K562 (cell line): Measurements from ENCODE around the gene NUP43. TPM values are rescaled to one million over a fixed set of nuclear protein-coding genes. Genes with fewer than 3 reads are reported as not detected.

Experiments used
- ATF1 ChIP-seq, 2 experiments: fragments of 450-650 bp in 1 of 2; IDR thresholded peaks; 2 replicates each; pipeline ENCODE4 v1.6.1; 2016; ENCODE audit warnings: missing compliant biosample characterization in 1 of 2, missing genetic modification characterization in 1 of 2
- ATF6 ChIP-seq: sonication (generic); formaldehyde crosslinking; IDR thresholded peaks from 2 replicates; pipeline ENCODE4 v1.4.0; 2020; ENCODE audit warnings: mild to moderate bottlenecking, missing genetic modification reagents
- CSDE1 ChIP-seq, 2 experiments: fragments of 450-650 bp; IDR thresholded peaks; 2 replicates each; pipeline ENCODE4 v1.6.1; 2016; ENCODE audit warnings: mild to moderate bottlenecking in 1 of 2
- ETS2 ChIP-seq: IDR thresholded peaks from 2 replicates; pipeline ENCODE4 v1.6.1; 2016; ENCODE audit warnings: borderline replicate concordance, missing genetic modification characterization, mild to moderate bottlenecking, moderate library complexity, missing compliant biosample characterization; ENCODE audit not compliant: poor library complexity, severe bottlenecking
- JUN ChIP-seq, 2 experiments: sonication (generic) in 1 of 2; formaldehyde crosslinking in 1 of 2; IDR thresholded peaks; 2 replicates each; pipeline versions ENCODE4 v1.6.1 to v1.8.0; 2012 to 2022; ENCODE audit warnings: borderline replicate concordance in 2 of 2, mild to moderate bottlenecking in 2 of 2, improper control_type of control experiment in 1 of 2, low read depth in 1 of 2, low read length in 1 of 2, missing genetic modification reagents in 1 of 2
- MLX ChIP-seq, 2 experiments: fragments of 450-650 bp in 1 of 2; sonication (generic) in 1 of 2; formaldehyde crosslinking; conservative IDR thresholded peaks; 2 replicates each; pipeline versions ENCODE4 v1.4.0 to v1.8.1; 2020 to 2022; ENCODE audit warnings: mild to moderate bottlenecking in 1 of 2, missing genetic modification reagents in 1 of 2
- NFIX ChIP-seq: fragments of 250-450 bp; sonication (Bioruptor Pico); IDR thresholded peaks from 2 replicates; pipeline ENCODE4 v1.4.0; 2020; ENCODE audit warnings: low read depth, mild to moderate bottlenecking, moderate library complexity
- NR0B1 ChIP-seq: fragments of 450-650 bp; IDR thresholded peaks from one replicate; pipeline ENCODE4 v1.6.1; 2018; ENCODE audit warnings: mild to moderate bottlenecking, moderate library complexity; ENCODE audit not compliant: partially characterized antibody
- NR3C1 ChIP-seq: sonication (generic); formaldehyde crosslinking; IDR thresholded peaks from 2 replicates; pipeline ENCODE4 v1.8.1; 2022; ENCODE audit warnings: missing genetic modification reagents
- NR4A1 ChIP-seq, 2 experiments: fragments of 250-450 bp in 1 of 2; fragments of 450-650 bp in 1 of 2; sonication (Bioruptor Pico) in 1 of 2; IDR thresholded peaks; 2 replicates each; pipeline versions ENCODE4 v1.4.0 to v1.6.1; 2016 to 2020; ENCODE audit warnings: mild to moderate bottlenecking in 2 of 2, missing compliant biosample characterization in 1 of 2, missing genetic modification characterization in 1 of 2, moderate library complexity in 1 of 2
- RBM22 ChIP-seq: fragments of 200-400 bp; formaldehyde crosslinking; IDR thresholded peaks from 2 replicates; pipeline ENCODE4 v1.6.1; 2018; ENCODE audit warnings: low read length, low read depth; ENCODE audit not compliant: poor library complexity, severe bottlenecking
- RFX7 ChIP-seq: fragments of 250-450 bp; sonication (Bioruptor Pico); IDR thresholded peaks from 2 replicates; pipeline ENCODE4 v1.5.1; 2021; ENCODE audit warnings: mild to moderate bottlenecking
- SP1 ChIP-seq: sonication (generic); formaldehyde crosslinking; IDR thresholded peaks from 2 replicates; pipeline ENCODE4 v1.8.1; 2022; ENCODE audit warnings: mild to moderate bottlenecking, missing genetic modification reagents
- SRSF9 ChIP-seq: fragments of 200-400 bp; formaldehyde crosslinking; IDR thresholded peaks from 2 replicates; pipeline ENCODE4 v1.6.1; 2017; ENCODE audit warnings: low read depth, low read length, borderline replicate concordance
- STAT6 ChIP-seq: sonication (generic); formaldehyde crosslinking; IDR thresholded peaks from 2 replicates; pipeline ENCODE4 v1.8.1; 2023; ENCODE audit warnings: mild to moderate bottlenecking, missing genetic modification reagents
- TCF7 ChIP-seq: sonication (generic); IDR thresholded peaks from 2 replicates; pipeline ENCODE4 v1.6.1; 2016; ENCODE audit warnings: antibody characterized with exemption, borderline replicate concordance
- ZNF134 ChIP-seq: fragments of 250-450 bp; sonication (Bioruptor Pico); conservative IDR thresholded peaks from 2 replicates; pipeline ENCODE4 v1.4.0; 2020
- ZNF280B ChIP-seq: fragments of 250-450 bp; sonication (Bioruptor Pico); IDR thresholded peaks from 2 replicates; pipeline ENCODE4 v1.5.1; 2021; ENCODE audit warnings: mild to moderate bottlenecking
- polyA plus RNA-seq, 8 experiments: library from polyadenylated mRNA; depleted of rRNA in 4 of 8; stranded (reverse) in 5 of 8; unstranded in 3 of 8; fragments of >200 nt; fragmentation: Nextera tagmentation in 2 of 8; fragmentation: Illumina TruSeq in 1 of 8; extraction: Ambion mirVana in 2 of 8; extraction: Trizol in 1 of 8; gene quantifications; 2 replicates each; pipeline versions ENCODE4 v1.2.1 to v1.2.3, GENCODE V29; 2011 to 2014; ENCODE audit warnings: inconsistent platforms in 1 of 8, missing spikeins in 1 of 8
- total RNA-seq, 7 experiments: library from RNA; depleted of rRNA in 6 of 7; stranded (reverse); fragments of >200 nt in 6 of 7; fragmentation: Illumina TruSeq in 2 of 7; extraction: Trizol in 2 of 7; gene quantifications; 2 replicates each; pipeline versions ENCODE4 v1.2.1 to v1.2.3, GENCODE V29; 2011 to 2021; ENCODE audit warnings: low replicate concordance in 1 of 7

The NUP43 gene
- total and polyA plus RNA-seq, 9 of the 15 experiments (the other 6 are each of a cell fraction or from before 2014, with no cell fraction given): 28.9 to 136 (median 67.4) TPM

GRCh38 chr6:149749594-149750135, 3.3 kb upstream of the NUP43 start, which contains the start of gene PCMT1 (continued):
- TF ChIP-seq ZNF280B (CRISPR knock-in tag) (no peak), NR3C1 (CRISPR knock-in tag) (no peak; the same call in 1 of the 2 replicates), RBM22 (peak; percentile 50), NR4A1 (CRISPR knock-in tag; IDR thresholded peaks at IDR 0.05) (peak; percentile 30; the same call in 1 of the 2 replicates), NR4A1 (tag; IDR thresholded peaks at IDR 0.05) (no peak; the same call in 1 of the 2 replicates), STAT6 (0 out of 2 replicates have a peak, but pooled peaks have one; percentile 7), ZNF134 (CRISPR knock-in tag) (no peak), NR0B1 (no peak), CSDE1 (IDR thresholded peaks at IDR 0.05) (no peak), RFX7 (CRISPR knock-in tag) (no peak), SRSF9 (no peak), ETS2 (tag) (no peak), TCF7 (no peak), MLX (CRISPR knock-in tag; conservative IDR thresholded peaks at IDR 0.05) (peak; percentile 25 to 61; a peak in 1 of 4 replicates), ATF1 (CRISPR knock-in tag; IDR thresholded peaks at IDR 0.05) (no peak), ATF1 (tag; IDR thresholded peaks at IDR 0.05) (peak; percentile 72), ATF6 (CRISPR knock-in tag) (0 out of 2 replicates have a peak, but pooled peaks have one; percentile 67), NFIX (CRISPR knock-in tag) (no peak), JUN (IDR thresholded peaks at IDR 0.05; ENCODE audit: borderline replicate concordance, low read depth, low read length) (no peak; the same call in 1 of the 2 replicates), JUN (CRISPR knock-in tag; IDR thresholded peaks at IDR 0.05; ENCODE audit: borderline replicate concordance) (peak; percentile 89), SP1 (CRISPR knock-in tag) (peak; percentile 74)
